SHP77 (cell line): ENCODE data around the gene CCDC85B.

ENCODE experiments used
- DNase-seq, 2 experiments: peaks; one replicate each; lab custom pipeline; 2025; lab: John Stamatoyannopoulos, UW

The CCDC85B gene

DNA sequence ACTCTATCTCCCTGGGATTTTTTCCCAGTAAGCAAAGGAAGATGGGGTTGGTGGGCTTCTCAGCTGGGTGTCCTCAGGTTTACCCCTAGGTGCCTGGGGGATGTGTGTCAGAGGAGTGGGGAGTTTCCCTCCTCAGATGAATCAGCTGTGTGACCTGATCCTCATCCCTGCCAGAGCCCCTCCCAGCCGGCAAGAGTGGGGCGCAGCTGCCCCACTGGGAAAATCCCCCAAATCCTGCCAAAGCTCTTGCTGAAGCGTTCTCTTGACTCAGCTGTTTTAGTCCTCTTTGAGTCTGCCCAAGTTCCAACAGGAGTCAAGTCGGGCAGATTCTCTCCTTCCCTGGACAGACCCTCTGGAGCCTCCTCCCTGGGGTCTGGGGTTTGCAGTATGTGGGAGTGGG is 22.4 kb downstream of the CCDC85B start:
- DNase-seq: no peak

DNA sequence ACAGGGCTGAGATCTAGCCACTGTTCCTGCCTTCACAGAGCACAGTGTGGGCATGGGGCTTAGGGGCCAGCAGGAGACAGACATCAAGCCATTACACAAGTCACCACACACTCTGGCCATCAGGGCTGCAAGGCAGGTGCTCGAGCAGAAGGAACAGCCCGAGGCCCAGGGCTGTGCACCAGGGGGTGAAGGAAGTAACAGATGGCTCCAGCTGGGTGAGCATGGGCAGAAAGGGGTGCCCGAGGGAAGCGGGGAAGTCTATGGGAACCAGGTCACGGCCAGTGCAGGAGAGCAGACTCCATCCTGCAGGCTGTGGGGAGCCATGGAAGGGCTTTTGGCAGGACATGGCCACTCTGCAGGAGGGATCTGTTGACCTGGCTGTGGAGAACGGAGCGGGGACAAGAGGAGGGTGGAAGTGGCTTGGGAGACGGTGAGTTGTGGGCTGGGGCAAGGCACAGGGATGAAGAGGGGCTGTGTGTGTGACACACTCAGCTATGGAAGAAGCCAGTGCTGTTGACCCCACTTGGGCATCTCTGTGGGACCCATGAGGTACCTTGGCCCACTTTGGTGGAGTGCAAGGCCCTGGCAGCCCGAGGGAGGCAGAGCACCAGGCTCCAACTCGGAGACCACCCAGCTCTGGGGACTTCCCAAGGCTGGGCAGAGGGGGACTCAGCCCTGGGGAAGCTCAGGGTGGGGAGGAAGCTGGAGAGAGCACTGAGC is 24.8 kb downstream of the CCDC85B start:
- DNase-seq: no peak

DNA sequence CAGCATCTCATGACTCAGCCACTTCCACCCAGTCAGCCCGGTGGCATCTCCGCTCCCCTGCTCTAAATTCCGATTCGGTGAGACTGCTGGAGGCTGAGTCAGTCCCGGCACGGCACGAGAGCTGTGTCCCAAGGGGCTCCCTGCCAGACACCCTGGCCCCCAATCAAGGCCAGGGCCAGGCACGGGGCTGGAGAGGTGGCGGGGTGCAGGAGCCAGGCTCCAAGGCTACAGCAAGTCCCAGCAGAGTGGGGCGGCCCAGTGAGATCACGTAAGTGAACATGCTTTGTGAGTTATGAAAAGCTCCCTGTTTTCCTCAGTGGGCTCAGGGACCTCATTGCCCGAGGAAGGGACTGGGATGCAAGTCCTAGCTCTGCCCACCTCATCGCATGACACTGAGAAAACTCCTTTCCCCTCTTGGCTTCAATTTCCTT is 25.4 kb downstream of the CCDC85B start:
- no peak for DNase-seq

DNA sequence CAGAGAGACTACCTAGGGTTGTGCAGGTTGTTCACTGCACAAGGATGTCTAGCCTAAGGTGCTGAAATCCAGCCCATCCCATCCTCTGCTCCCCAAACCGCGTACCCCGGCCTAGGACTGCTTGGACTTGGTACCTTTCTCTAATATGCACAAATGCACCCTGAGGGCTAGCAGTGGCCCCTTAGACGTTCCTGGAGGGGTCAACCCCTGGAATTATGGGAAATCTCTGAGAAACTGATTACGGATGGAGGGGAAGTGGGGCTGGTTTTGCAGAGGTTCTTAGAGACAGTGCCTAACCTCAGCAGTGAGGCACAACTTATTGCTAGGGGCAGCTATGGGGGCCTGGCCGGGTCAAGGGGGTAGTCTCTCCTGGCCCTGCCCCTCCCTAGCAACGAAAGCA is 25.9 kb downstream of the CCDC85B start:
- DNase-seq: no peak

DNA sequence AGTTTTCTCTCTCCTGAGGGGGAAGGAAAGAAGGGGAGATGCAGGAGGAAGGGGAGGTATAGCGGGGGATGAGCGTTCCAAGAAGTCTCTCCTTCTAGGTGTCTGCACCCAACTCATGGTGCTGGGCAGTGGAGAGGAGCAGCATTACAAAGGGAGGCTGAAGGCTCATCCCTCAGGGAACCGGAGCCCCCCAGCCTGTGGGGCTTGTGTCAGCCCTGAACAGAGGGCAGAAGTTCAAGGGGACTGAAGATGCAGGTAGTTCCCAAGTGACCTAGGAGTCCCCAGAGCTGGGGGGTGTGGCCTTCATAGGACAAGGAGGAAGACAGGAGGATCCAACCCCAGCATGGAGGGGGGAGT is 26.6 kb downstream of the CCDC85B start:
- DNase-seq: no peak

DNA sequence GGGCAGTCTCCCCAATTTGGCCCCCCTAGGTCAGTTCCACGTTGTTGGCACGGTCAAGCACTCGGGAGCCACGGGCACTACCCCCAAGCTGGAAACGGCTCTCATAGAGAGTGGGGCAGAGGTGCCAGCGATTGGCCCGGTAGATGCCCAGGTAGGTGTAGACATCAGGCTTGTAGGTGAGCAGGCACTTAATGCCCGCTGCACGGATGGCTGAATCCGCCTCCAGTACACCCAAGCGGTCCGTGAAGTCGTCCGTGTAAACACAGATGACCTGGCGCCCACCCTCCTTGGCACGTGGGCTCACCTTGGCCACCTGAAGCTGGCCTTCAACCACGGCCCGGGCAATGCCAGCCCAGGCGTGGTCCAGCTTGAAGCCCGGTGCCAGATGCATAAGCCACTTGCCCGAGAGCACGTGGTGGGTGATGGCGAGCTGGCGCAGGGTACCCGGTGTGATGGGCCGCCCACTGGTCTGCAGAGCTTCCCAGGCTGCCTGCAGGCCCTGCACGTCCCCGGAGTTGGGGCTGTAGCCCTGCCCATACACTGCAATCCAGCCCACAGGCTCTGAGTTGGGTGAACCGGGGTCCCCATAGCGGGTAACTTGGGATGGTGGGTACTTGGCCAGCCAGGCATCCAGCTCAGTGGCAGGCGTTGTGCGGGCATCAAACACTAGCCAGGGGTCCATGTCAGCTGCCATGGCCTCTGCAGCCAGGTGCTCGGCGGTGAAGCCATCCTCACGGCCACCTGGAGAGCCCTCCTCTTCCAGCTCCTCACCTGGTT is 27.1 kb downstream of the CCDC85B start:
- no peak for DNase-seq

DNA sequence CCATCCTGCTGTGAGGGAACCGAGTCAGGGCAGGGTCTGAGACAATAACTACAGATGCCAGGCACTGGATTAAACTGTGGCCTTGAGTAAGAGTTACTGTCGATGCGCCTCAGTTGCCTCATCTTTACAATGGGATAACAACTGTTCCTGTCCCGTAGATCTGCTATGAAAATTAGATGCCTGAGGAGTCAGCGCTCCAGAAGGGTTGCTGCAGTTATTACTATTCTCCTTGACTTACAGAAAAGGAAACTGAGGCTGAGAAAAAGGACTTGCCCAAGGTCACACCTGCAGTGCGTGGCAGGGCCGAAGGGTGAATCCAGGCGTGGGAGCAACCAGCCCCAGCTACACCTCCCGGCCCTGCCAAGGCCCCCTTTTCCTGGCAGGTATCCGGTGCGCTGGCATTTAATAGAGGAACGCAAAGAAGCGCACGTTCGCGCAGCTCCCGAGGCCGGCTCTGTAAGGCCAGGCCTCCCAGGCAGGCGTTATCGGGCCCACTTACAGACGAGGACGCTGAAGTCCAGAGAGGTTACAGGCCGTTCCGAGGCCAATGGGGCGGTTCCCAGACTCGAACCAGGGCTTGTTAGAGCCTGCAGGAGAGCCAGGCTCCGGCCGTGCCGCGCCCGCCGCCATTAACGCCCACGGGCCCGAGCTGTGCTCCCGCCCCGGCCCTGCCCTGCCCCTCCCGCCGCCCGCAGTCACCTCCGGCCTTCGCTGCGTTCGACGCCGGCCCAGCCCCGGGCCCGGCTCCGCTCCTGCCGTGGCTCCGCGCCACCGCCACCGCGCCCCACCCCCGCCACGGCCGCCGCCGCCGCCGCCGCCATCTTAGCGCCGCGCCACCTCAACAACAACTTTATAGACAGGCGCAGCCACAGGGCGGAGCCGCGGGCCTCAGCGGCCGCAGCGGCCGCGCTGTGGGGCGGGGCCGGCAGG is 28.0 kb downstream of the CCDC85B start, which contains the start of gene C11orf68:
Gene C11orf68, minus strand, starts transcription at position 852 of the 930 bp plus-strand sequence. Its CDS starts 31 bp downstream, at position 821.
- no peak for DNase-seq

DNA sequence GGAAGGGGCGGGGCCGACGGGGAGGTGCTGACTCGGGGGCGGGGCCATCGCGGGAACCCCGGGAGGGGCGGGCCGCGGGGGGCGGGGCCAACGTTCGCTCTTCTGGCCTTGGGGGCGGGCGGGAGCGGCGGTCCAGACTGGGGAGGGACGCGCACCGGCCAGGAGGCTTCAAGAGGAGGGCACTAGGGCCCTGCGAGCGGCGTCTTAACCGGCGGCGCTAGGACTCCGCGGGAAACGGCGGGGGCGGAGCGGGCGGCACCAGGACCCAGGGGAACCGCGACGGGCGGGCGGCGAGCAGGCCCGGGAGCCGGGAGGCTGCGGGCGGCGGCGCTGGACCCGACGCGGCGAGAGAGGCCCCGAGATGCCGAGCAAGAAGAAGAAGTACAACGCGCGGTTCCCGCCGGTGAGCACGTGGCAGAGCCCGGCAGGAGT is 28.7 kb downstream of the CCDC85B start, which contains the start of gene DRAP1:
Gene DRAP1, plus strand, starts transcription at position 286 of the 432 bp plus-strand sequence. Its CDS starts 76 bp downstream, at position 362.
- DNase-seq: peak; percentile 92 to 98

DNA sequence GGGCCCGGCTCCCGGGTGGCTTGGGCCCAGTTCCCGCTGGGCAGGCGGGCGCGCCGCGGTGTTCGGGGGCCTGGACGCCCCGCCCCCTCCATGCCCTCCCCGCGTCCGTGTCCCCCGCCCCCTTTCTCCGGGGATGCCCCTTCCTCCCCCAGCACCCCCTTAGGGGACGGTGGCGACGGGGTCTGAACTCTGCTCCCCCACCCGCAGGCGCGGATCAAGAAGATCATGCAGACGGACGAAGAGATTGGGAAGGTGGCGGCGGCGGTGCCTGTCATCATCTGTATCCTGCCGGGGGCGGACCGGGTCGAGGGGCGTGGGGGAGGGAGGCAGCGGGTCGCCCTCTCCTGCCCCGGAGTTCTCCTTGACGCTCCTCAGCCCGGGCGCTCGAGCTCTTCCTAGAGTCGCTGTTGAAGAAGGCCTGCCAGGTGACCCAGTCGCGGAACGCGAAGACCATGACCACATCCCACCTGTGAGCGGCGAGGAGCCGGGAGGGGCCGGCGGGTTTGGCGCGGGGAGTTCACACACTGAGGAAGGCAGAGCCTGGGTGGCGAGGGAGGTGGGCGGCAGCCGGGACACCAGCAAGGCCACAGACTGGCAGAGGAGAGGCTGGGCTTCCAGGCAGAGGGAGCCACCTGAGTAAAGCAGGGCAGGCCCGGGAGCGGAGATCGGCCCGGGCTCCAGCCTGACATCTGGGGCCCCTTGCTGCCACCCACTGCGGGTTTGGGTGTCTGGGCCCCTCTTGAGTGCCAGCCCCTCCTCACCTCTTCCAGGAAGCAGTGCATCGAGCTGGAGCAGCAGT is 29.3 kb downstream of the CCDC85B start:
- DNase-seq: no peak

DNA sequence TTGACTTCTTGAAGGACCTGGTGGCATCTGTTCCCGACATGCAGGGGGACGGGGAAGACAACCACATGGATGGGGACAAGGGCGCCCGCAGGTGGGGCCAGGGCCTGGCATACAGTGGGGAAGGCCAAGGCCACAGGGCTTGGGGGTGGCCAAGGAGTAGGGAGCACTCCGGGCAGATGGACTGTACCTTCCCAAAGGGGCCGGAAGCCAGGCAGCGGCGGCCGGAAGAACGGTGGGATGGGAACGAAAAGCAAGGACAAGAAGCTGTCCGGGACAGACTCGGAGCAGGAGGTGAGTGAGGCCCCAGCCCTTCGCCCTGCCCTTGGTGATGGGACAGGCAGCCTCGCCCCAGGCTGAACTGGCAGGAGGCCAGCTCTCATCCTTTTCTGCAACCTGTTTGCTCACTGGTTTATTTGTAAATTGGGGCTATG is 29.9 kb downstream of the CCDC85B start:
- no peak for DNase-seq

DNA sequence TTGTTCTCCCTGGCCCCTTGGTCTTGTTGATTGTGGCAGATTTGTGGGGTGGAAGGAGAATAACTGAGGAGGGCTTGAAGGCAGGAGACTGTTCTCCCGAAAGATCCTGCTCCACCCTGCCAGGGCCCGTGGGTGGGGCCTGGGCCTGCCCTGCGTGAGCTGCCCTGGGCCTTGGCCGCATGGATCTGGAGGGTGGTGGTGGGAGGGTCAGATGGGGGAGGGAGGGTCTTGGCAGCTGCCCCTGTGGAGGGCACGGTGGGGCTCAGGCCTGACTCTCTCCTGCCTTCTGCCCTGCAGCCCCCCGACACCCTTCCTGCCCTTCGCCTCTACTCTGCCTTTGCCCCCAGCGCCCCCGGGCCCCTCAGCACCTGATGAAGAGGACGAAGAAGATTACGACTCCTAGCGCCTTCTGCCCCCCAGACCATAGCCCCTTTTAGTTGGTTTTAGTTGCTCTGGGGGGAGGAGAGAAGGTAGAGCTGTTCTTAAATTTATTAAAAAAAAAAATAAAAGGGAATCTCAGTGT is 30.6 kb downstream of the CCDC85B start:
- no peak for DNase-seq

DNA sequence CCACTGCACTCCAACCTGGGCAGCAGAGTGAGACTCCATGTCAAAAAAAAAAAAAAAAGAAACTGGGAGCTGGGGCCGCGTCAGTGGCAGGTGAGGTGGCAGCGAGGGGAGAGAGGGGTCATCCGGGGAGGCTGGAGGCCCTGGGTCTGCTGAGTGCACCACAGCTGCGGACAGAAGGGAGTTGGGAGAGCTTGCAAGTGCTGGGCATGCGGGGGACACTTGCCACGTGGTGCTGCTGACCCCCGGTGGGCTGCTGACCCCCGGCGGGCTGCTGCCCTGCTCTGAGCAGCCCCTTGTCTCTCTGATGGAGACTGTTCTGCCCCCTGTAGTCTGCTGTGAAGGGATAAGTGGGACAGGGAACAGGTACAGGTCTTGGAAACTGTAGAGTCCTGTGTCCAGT is 31.4 kb downstream of the CCDC85B start:
- DNase-seq: no peak

DNA sequence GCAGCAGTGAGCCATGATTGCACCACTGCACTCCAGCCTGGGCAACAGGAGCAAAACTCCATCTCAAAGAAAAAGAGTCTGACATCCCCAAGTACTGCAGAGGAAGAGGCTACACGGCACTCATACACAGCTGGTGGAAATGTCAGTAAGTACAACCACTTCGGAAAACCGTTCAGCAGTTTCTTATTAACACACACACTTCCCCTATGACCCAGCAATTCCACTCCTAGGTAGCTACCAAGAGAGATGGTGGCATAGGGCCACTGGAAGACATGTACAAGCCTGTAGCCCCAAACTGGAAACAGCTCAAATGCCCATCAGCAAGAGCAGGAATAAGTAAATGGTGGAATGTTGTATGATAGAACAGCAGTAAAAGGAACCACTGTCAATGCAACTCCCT is 32.1 kb downstream of the CCDC85B start:
- no peak for DNase-seq

DNA sequence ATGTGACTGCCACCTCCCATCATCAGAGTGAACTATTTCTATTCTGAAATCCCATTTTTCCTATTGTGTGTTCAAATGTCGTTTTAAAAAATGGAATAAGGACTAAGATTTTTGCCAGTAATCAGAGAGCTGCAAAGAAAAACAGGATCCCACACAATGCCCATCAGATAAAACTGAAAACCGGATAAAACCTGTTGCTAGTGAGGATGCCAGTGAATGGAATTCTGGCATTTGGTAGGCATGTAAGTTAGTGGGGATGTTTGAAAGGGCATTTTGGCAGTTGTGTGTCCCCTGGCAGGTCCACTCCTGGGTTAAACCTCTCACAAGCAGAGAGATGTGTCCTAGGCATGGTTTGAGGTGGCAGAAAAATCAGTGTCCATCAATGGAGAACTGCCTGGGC is 34.9 kb downstream of the CCDC85B start:
- DNase-seq: no peak

DNA sequence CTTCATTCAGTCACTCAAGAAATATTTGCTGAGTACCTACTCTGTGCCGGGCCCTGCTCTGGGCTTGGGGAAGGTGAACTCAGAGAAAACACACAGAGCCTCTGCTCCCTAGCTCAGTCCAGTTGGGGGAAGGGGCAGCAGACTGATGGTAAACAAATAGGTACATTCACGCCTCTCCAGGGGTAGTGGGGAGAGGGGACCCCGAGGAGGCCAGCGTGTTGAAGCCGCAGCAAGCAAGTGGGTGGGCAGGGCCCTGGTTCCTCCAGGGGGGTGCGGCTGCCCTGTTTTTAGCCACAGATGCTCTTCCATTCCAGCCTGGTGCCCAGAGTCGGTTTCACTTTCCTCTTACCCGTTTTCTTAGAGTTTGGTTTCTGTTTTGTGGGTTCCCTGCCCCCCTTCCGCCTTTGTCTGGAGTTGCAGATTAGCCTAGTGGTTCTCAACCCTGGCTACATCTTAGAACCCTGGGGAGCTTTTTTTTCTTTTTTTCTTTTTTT is 37.5 kb downstream of the CCDC85B start:
- DNase-seq: no peak

DNA sequence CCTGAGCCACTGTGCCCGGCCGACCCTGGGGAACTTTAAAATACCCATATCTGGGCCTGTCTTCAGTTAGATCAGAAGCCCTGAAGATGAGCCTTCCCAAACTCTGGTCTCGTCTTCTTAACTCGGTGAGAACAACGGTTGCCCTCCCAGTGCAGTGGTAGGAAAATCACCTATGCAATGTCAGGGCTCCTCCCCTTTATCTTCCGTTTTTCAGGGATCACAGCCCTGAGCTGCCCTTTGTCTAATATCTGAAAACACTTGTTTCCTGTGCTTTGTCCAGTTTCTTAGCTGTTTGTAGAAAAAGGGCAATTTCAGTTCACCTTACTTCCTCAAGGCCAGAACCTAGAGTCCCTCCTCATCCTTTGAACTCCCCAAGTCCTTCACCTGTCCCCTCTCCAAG is 38.2 kb downstream of the CCDC85B start:
- no peak for DNase-seq

DNA sequence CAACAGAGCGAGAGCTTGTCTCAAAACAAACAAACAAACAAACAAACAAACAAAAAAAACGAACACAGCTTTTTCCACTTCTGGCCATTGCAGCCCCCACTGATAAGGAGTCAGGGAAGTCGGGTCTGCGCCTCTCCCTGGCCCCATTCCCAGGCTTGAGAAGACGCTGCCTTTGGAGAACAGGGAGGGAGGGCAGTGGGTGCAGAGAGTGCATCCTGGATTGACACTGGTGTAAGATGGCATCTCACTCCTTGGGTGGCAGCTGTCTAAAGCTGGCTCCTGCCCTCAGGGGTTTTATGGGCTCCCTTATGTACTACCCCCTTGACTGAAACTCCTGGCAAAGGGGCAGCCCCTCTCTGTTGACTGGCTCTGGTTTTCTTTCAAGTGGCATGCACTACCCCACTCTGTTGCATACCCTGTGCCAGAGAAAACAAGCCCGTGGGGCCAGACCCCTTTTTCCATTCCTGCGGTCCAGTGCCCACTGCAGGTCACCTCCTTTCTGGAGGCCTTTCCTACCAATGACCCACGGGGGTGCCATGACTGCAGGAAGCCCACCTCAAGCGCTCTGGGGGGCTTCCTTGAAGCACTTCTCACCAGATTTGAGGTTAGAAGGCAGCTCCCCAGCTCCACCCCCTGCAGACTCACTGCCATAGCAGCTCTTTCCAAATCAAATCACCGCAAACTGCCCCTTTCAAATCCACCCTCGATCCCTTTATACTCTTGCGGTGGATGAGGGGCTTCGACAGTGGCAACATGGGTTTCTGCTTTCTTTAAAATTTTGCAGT is 41.5 kb downstream of the CCDC85B start:
- no peak for DNase-seq

DNA sequence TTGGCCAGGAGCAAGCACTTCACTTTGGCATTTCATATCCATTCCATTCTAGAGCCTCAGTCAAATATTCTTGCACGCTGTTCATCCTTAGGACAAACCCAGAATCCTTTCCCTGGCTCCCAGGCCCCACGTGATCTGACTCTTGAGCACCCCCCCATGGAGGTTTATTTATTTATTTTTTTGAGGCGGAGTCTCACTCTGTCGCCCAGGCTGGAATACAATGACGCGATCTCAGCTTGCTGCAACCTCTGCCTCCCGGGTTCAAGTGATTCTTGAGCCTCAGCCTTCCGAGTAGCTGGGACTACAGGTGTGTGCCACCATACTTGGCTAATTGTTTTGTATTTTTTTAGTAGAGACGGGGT is 42.1 kb downstream of the CCDC85B start:
- DNase-seq: peak; percentile 21 to 30

DNA sequence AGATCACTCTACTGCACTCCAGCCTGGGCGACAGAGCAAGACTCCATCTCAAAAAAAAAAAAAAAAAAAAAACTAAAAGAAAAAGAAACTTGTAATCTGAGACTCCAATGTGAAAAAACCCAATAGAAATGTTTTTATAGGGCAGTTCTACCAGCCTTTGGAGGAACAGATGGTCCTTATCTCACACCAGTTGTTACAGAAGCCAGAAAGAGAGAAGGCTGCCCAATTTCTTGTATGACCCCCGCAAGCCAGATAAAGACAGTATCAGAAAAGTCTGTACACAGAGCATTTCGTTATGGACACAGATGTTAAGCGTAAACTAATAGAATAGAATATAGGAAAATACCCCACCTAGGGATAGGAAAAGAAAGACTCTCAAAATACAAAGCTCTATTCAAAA is 43.5 kb downstream of the CCDC85B start:
- DNase-seq: no peak

DNA sequence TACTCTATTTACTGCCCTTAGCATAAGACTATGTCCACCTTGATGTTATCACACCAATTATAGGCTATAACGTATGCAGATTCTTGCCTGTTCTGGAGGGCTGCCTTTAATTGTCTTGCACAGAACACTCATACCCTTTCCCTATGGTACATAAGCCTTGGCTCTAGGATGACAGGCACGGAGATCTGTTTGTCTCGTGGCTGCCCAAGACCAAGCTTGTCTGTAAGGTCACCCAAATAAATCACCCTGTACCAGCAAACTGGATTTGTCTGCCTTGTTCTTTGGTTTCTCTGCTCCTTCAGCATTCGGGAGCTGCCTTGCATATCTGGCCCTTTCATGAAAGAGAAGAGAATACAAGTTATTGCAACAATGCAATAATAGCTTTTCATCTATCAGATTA is 47.3 kb downstream of the CCDC85B start:
- no peak for DNase-seq
